CD4-positive, alpha-beta T cell treated with Interleukin-4 for 1 hour (primary cell): ENCODE measurements around the gene NEMP2.

Source experiments
- DNase-seq, 2 donors: peaks; one replicate each; pipeline ENCODE4 v3.0.0-alpha.2; 2020 to 2022

NEMP2 gene

DNA sequence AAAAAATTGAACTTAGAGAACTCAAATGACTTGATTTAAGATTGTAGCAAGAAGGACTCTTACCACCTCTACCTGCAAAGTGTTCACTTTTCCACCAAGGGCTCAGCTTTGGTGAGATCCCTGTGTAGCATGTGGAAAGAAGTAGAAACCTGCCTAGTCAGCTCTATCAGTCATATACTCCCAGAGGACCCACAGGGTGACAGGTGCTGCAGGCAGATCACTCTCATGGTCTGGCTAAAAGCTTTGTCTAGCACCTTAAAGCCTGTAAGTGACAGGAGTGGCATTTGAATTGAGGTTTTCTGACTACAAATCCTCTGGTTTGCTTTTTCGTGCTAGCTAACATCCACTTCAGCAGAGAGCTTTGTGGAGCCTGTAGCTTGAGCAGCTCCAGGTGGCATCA lies 18.7 kb upstream of the NEMP2 start:
- no peak for DNase-seq

DNA sequence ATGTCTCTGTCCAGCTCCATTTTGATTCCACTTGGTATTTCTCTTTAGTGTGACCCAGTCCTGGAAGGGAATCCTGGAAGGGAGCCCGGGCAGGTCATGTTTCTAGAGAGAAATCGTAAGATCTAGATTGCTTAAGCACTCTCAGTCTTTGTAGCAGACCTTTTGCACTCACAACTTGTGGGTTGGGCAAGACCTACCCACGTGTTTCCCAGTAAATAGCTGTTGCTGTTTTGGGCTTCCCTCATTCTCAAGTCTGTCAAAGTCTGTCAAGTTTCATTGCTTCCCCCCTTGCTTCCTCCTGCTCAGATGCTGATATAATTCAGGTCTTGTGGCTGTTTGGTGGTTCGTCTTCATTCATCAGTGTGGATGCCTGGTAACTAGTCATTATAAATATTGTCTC lies 17.4 kb upstream of the NEMP2 start:
- peak; percentile 46 to 53 for DNase-seq

DNA sequence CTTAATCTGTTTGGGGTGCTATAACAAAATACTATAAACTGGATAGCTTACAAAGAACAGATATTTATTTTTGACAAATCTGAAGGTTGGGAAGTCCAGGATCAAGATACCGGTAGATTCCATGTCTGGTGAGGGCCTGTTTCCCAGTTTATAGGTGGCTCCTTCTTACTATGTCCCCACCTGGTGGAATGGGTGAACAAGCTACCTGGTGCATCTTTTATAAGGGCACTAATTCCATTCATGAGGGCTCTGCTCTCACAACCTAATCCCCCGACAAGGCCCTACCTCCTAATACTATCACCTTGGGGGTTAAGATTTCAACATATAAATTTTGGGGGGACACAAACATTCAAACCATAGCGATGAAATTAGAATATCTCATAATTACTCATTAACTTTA lies 15.6 kb upstream of the NEMP2 start:
- DNase-seq = no peak

DNA sequence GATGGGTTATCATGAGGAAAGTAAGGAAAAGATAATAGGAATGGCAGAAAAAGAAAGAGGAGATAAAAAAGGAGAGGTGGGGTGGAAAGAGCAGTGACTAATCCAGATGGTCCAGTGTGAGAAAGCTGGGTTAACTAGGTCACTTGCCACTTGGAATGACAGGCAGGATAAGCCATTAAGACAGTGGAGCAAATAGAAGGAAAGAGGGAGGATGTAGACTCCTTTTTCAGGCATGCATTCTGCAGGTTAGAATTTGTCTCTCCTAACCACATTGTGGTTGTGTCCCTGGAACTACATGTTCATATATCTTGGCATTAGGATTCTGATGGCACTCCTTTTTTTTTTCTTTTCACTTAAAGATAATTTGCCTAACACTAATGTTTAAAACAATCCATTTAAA lies 13.4 kb upstream of the NEMP2 start:
- no peak for DNase-seq

DNA sequence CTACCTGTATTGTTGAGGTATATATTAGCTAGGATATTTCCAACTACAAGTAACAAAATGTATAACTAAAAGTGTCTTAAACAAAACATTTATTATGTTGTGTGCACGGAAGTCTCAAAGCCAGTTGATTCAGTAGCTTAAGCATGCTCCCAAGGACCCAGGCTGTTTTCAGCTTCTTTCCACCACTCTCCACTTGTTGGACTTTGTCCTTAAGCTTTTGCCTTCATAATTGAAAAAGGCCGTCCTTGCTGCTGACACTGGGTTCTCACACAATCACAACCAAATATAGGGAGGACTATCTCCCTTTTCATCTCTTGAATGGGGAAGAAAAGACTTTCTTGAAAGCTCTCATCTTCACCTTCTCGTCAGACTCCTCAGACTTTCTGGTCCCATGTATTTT lies 12.2 kb upstream of the NEMP2 start:
- DNase-seq = no peak

DNA sequence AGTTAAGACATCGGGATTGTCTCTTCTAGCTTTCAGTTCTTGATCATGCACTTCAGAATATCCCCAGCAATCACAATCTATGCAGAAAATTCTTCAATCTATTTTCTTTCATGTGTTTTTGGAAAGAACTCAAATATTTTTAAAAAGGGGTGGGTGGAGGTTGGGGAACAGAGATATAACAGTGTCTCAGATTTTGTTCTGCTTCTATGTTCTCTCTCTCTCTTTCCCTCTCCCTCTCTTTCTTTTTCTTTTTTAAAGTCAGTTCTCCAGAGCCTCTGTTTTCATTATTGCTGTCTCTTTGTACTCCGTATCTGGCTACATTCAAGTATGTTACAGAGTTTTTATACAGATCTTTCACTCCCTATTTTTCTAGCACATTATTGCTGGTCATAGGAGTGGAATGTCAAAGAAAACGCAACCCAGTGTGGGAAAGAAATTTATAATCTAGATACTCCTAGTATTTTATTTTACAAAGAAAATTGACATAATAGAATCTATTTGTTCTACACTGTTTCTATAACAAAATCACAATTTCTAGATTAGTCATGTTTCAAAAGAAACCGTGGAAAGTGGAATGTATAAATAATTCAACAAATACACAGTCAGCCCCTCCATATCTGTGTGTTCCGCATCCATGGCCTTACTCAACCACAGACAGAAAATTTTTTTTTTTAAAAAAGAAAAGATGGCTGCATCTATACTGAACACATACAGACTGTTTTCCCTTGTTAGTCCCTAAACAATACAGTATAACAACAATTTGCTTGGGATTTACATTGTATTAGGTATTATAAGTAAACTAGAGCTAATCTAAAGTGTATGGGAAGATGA lies 11.2 kb upstream of the NEMP2 start:
- no peak for DNase-seq

DNA sequence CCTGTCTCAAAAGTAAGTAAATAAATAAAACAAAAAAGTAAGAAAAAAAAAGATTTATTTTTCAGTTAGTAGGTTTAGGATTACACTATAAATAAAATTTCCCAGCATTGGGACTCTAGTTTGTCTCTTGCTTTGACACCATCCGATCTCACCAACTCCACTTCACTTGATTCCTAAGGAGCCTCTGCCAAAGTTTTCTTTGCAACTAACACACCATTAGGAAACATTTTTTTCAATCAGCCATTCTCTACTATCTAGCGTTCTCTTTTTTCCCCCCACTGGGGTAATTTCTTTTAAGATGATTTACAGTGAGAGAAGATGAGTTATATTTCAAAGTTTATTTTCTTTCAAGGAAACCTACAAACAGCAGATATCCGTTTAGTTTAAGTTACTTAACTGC lies 10.6 kb upstream of the NEMP2 start:
- no peak for DNase-seq

DNA sequence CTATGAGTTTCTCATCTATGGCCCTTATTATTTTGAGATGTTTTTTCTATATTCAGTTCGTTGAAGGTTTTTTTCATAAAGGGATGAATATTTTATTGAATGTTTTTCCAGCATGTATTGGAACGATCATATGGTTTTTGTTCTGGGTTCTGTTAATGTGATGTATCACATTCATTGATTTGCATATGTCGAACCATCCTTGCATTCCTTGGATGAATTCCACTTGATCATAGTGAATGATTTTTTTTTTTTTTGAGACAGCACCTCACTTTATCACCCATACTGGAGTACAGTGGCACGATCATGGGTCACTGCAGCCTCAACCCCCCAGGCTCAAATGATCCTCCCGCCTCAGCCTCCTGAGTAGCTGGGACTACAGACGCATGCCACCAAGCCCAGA lies 5.5 kb upstream of the NEMP2 start:
- no peak for DNase-seq

DNA sequence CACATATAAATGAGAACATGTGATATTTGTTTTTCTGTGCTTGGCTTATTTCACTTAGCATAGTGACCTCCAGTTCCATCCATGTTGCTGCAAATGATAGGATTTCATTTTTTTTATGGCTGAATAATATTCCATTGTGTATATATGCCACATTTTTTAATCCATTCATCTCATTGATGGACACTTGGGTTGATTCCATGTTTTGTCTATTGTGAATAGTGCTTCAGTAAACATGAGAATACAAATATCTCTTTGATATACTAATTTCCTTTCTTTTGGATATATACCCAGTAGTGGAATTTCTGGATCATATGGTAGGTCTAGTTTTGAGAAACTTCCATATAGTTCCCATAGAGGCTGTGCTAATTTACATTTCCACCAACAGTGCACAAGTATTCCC lies 3.7 kb upstream of the NEMP2 start:
- no peak for DNase-seq

DNA sequence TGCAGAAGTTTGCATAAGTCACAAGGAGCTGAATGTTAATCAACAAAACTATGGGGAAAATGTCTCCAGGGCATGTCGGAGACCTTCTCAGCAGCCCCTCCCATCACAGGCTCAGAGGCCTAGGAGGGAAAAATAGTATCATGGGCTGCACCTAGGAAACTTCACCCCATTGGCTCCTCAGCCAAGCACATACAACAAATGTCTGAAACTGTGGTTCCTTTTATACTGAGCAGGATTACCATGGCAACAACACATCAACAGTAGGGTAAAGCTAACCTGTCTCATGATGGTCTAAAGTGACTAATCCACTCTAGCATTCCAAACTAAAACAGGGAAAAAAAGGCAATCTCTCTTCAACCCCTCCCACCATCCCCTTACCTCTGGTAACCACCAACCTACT lies 3.2 kb upstream of the NEMP2 start:
- DNase-seq = peak in 1 of 2 donors; percentile 46

DNA sequence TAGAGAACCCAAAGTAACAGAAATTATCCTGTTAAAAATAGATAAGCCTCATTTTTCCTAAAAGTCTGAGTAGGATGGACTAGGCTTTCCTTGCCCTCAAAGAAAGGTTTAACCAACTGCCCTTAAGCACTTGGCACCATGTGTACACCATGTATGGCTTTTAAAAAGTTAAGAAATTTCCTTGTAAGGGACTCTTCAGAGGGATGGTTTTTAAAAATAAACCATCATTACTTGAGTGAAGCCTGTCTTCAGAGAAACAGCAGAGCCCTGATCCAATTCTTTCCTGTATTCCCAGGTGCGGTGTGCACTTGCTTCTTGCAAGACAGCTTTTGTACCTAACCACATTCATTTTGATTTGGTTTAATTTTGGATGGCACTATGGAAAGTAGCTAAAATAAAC lies 1.1 kb upstream of the NEMP2 start:
- DNase-seq = no peak

DNA sequence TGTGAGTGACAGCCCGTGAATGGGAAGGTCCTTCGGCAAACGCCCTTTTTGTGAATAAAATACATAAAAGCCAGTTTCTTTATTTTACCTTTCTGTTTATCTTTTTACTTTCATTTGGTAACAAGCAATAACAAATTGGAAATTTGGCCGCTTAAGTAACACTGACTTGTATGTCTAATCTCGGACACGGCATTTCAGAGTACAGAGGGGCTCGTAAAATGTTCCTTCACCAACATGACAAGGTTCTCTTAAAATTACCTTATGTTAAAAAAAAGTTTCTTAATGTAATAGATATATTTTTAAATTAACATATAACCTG lies 558 bp upstream of the NEMP2 start:
- DNase-seq = no peak

DNA sequence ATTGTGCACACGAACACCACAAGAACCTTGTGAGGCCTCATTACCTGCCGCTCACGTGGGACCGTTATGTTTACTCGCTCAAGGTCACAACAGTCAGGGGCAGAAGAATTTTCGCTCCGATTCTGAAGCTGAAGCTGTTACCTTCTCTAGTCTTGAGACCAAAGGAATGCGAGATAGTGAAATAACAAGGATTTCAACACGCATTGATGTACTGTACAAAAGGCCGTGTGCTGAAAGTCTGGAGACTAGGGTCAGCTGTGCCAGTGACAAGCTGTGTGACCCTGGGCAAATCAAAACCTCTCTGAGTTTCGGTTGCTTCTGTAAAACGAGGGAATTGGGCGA lies 583 bp downstream of the NEMP2 start:
- DNase-seq = peak; percentile 67 to 68

DNA sequence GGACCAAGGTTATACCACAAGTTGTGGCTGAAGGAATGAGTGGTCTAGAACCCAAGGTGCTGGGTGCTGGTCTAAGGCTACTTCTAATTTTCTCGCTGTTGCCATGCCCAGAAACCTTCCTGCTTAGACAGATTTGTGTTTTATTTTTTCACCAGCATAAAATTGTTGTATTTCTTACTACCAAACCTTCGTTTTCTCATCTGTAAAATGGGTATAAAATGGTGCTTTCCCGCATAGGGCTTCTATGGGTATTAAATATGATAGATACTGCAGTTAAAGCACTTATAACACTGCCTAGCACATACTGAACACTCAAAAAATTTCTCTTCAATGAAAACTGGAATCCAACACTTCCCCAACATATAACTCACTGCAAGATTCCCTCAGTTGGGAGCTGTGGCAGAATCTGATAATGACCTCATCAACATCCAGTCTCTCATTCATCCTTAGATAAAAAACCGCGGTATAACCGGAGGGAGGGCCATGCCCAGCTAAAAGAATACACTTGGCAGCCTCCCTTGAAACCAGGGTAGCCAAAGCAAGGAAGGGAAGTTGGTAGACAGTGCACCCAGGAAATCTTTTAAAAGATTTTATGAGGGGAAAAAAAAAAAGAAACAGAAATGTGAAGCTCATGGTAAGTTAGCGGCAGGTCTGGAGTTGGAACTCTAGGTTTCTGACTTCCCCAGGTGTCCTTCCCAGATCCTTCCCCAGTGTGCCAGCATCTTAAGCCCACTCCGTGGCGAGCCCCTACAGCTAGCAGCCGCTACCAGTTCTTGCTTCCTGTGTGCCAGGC lies 1.2 kb downstream of the NEMP2 start:
- DNase-seq = no peak

DNA sequence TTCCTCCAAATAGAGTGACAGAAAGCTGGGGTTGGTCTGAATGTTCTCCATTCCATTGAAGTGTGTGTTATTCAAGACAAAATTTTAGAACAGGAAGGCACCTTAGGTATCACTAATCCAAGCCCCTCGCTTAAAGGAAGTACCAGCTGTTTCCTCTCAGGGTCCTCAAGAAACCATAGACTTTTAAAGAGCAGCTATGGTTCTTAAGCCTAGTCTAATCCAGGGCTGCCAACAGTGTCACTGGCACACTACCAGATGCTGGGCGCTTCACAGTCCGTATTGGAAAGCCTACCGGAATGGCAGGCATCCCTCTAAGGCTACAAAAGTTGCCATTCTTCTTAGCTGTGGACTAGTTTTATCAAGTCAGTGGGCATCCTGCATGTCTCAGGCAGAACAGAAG lies 1.9 kb downstream of the NEMP2 start:
- DNase-seq = no peak

DNA sequence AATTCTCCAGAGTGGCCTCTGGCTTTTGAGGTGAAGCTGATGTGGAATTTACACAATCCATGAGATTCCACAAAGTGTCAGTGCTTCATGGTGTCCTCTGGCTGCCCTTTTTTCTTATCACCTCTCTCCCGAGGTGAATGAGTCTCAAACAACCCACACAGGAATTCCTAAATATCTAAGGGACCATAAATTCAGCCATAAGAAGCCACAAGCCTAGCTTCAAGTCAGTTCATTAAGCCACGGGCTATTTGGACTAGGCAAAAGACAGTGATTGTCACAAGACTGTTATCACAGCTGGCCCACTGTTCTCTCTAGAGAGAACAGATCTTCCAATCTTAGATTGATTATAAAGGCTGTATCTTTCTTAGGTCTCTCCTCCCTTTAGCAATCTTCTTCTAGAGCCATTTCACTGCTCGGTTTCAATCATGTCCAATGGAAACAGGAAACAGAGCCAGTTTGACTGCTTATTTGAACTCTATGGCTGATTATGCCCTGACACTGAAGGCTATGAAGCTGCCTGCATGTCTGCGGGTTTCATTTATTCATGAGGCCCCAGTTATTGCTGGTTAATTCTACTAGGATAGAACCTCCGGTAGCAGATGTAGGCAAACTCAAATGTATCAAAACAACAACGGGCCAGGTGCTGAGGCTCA lies 4.1 kb downstream of the NEMP2 start:
- DNase-seq = no peak

DNA sequence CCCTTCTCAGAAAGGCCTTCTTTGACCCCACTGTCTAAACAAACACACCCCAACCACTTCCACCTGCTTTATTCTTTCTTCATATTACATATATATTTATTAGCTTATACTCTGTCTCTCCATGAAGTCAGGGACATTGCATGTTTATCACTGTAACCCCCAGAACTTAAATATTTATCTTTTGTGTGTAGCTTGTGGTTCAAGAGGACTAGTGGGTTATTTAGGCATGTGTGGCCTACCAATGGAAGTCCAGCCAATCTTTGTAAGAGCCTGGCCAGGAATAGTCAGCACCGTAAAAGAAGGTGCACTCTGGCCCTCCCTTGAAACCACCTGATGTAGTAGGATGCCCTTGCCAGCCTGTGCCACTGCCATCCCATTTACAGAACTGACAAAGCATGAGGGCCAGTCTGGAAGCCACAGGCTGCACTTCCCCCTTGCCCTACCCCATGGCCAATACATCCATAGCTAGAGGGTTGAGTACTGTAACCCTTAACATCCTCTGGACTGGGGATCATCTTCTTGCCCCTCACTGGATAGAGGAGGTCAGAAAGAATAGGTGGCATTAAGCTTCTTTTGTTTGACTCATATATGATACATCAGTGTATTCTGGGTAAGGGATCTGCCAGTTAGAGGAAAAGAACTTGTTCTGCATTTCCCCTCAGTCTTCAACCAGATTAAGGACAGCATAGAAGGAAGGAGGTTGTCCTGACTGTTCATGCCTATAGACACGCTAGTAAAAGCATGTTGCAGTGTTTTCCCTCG lies 4.9 kb downstream of the NEMP2 start:
- DNase-seq = no peak

DNA sequence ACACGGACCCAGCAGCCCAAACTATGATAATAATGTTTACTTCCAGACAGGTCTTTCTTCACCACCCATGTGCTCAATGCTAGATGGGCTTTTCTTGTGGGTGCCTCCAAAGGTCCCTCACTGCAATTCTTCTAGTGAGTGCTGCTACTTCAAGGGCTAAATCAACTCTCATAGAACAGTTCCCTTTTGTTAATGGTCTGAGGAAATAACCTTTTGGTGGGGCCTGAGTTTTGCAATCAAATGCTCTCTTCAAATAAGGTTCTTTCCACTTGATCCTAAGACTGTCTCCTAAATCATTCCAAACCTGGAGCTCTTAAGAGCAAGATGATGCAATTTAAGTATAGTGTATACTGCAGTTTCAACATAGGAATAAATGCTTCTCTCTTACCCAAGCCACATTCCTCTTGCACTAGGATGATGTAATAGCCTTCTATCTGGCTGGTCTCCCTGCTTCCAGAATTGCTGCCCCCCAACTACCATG lies 6.0 kb downstream of the NEMP2 start:
- no peak for DNase-seq

DNA sequence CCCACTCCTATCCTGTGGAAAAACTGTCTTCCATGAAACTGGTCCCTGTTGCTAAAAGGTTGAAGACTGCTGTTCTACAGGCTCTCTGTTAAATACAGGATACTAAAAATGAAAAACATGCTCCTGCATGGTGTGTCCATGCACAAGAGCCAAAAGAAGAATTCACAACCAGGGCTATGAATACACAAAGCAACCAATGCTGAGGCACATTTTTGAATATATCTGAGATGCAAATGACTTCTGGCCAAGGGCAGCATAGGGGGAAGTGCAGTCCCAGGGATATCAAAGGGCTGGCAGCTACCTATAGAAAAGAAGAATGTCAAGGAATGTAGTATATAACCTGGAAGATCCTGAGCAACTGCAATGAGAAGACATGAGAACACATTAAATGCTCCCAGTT lies 6.6 kb downstream of the NEMP2 start:
- no peak for DNase-seq

DNA sequence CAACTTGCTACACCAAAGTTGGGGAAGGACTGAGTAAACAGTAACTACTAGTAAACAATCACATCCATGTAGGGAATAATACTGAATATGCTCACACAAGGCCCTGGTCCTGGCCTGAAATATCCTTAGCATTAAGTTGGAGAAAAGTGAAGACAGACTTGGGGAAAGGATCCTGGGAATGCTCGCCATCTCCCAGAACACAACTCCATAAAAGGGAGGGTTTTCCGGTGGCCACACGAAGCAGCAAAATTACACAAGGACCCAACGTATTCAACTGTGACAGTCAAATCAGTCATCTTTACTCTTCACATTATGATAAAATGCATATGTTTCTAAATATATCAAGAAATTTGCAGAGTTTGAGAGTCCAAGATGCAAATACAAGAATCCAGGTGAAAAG lies 7.3 kb downstream of the NEMP2 start:
- no peak for DNase-seq

DNA sequence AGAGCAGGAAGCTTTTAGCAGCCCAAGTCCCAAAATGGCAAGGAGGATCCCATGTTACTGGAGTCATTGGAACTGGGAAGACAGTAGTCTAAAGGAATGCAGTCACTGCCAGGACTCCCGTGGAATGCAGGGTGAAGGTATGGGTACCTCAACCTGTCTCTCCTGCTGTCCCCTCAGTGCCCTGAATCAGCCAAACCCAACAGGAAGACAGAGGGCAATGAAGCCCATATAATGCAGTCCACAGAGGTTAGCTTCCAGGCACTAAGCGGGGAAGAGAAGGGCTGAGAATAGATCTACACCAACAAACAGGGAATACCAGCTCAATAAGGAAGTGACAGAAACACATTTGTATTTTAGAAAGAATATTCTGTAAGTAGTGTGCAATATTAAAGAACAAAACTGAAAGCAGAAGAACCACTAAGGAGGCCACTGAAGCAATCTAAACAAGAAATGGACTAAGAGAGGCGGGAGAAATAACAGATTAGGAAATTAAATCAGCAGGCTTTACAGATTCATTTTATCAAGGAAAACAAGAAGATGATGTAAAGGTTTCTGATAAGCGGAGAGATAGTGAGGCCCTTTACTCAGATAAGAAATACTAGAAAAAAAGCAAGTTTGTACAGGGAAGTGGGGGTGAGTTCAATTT lies 8.3 kb downstream of the NEMP2 start:
- no peak for DNase-seq

DNA sequence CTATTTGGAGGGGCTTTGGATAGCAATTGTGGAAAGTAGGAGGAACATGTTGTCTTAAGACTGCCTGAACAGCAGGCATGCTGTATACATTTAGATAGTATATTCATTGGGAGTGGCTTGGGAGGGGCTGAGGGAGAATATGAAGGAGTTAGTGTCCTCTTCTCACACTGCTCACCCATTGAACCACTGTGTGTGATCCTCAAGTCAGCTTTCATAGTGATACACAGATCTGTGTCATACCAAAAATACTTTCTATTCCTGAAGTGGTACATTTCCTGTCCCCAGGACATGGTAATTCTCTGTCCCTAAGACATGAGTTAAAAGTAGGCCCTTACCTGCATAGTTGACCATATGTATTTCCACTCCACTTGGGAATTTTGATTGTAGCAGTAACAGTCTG lies 9.6 kb downstream of the NEMP2 start:
- DNase-seq = no peak
